KBM-7 (cell line): ENCODE measurements around the gene MRM2.
A peak's percentile ranks its signal among the peaks of the same experiment; 100 is the strongest.

Experiments used
- DNase-seq: peaks from one replicate; pipeline ENCODE4 v3.0.0-alpha.2; 2015
- in situ Hi-C: fragments of 300-500 bp; cut with MboI; formaldehyde crosslinking; loops from 2 replicates; pipeline ENCODE4 v1.14.3; 2020; ENCODE audit warnings: low sequenced_read_pairs, low pct_unique_long_range_greater_than_20kb, mixed read lengths

MRM2 gene

DNA sequence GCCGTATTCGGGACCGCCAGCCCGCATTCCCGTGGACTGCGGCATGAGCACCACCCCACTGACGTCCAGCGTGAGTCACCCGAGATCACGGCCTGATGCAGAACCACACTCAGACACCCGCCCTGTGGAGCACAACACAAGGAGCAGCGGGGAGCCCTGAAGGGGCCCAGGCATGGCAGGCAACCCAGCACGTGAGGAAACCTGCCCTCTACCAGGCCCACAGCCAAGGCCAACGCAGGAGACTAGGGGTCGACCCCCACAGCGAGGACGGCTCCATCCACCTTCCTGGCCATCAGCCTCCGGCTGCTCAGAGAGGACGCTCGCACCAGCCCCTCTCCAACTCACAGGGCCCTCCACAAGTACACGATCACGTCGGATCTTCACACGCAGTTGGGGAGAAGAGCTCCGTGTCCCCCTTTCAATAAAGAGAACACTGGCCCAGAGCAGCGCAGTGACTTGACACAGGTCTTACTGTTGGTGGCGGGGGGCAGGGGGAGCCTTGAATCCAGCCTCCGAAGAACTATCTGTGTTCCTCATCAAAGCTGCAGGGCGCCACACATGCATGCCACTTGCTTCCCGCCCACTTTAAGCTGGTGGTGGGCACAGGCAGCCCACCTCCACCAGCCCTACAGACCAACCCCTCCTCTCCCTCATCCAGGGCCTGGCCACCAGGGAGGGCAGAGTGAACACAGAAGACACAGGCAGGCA, 31.3 kb downstream of the MRM2 start:
- in situ Hi-C loops: no loop called here
- no peak for DNase-seq

DNA sequence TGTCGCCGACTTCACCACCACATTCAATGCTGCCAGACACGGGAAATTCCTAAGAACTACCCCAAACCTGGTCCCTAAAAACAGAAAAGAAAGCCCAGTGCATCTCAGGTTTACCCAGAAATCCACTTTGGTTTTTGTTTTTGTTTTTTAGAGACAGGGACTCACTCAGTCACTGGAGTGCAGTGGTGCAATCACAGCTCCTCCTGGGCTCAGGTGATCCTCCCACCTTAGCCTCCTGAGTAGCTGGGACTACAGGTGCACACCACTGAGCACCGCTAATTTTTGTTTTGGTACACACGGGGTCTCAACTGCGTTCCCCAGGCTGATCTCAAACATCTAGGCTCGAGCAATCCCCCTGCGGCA, 32.1 kb downstream of the MRM2 start:
- in situ Hi-C loops: no loop called here
- no peak for DNase-seq

- DNase-seq: peak; percentile 65
- in situ Hi-C loops: no loop called here
These were observed 32.7 kb downstream of the MRM2 start for GRCh38 chr7:2209146-2209960.

DNA sequence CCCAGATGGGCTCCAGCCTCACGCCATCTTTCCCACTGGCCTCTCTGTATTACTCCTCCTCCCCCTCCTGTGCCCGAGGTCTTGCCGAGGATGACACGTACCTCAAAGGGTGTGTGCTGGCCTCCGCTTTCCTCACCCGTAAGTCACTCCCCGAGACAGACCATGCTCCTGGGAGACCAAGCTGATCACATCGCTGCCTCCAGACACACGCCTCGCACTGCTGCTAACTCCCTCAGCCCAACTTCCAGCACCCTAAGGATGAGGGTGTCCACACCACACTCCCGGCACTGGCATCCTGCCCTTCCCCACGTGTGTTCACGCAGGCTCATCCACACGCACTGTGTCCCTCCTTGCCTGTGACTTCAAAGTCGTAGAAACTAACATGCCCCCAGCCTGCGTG, 33.3 kb downstream of the MRM2 start:
- DNase-seq: no peak

DNA sequence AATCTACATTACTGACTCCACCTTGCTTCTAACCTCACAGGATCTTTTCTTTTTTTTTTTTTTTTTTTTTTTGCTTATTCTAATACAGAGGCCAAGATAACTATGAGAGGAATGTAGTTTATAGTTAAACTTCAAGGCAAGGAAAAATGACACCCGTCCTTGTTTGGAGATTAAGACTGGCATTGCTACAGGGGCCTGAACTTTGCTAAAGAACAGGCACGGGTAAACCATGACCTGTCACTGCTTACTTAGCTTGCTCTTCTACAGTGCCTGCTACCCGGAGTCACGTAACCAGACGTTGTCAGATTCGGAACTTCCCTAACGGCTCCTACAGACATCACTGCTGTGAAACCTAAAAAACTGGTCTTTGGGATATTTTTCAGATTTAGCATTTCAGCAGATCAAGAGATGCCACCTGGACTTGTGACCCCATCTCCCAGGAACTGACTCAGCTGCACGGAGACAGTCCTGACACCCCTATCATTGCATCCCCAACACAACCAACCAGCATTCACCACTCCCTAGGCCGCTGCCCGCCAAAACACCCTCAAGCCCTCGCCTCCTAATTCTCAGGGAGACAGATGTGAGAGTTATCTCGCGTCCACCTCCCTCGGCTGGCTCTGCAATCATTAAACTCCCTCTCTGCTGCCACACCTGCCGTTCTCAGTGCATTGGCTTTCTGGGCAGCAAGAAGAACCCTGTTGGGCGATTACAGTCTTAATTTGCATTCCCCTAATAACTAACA, 36.8 kb downstream of the MRM2 start:
- in situ Hi-C loops: no loop called here
- no peak for DNase-seq

More for the DNA sequence above, 33.3 kb downstream of the MRM2 start:
- in situ Hi-C loops: no loop called here

- DNase-seq: no peak
- in situ Hi-C loops: no loop called here
These were observed 37.6 kb downstream of the MRM2 start for GRCh38 chr7:2204446-2204845.

DNA sequence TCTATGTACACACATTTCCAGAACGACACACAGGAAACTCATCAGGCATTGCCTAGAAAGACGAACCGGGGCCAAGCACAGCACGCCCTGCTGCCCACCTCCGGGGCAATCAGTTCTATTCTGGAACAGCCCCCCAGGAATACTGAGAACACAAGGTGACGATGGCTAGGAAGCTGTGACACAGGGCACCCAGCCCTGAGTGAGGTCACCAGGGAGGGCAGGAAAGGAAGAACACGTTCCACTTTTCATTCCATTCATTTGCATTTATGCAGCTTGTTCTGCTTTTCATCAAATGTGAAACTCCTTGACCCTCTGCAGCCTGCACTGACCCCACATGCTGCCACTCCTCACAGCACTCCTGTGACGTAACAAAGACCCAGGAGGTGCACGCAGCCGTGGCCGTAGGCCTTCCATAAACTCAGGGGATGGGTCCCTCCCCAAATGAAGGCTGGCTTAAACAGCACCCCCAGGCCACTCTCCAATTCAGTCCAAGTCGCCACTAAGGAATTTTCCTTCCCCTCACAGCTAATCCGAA, 38.2 kb downstream of the MRM2 start:
- DNase-seq: no peak
- in situ Hi-C loops: no loop called here

GRCh38 chr7:2202901-2203765, 38.9 kb downstream of the MRM2 start:
- DNase-seq: no peak
- in situ Hi-C loops: no loop called here

- in situ Hi-C loops: no loop called here
- DNase-seq: no peak
These were observed 39.6 kb downstream of the MRM2 start for GRCh38 chr7:2202361-2202761.

- in situ Hi-C loops: no loop called here
- no peak for DNase-seq
These were observed 40.2 kb downstream of the MRM2 start for GRCh38 chr7:2201686-2202360.

DNA sequence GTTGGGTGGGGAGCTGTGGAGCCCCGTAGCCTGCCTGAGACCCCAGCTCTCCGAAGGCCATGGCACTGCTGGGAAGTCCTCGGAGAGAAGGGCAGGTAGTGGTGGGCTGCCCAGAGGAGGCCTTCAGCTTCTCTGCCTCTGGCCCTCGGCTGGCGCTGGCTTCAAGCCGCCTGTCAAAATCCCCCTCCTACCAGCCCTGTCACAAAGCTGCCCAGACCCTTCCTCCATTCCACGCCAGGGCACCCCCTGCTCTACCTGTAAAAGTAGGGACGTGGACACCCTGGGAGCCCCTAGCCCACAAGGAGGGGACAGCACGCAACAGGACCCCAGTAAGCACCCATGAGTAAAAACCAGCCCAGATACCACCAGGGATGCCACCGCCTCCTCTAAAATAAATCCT, 40.9 kb downstream of the MRM2 start:
- in situ Hi-C loops: no loop called here

DNA sequence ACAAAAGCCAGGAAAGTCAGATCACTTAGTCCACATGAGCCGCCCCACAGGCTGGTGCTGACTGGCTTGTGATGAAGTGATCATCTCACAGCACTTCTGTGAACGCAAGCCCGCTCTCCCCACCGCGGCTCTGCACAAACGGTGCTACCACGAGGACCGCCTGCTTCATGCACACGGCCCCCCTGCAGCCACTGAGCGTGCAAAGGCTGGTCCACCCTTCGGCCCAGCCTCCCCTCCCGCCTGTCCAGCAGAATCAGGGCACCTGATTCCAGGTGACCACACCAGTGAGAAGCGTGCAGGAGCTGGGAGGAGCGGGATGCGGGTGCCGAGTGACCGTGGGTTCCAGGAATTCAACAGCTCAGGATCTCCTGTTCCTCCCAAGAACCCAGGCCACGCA, 41.4 kb downstream of the MRM2 start:
- in situ Hi-C loops: no loop called here
- DNase-seq: no peak

More for the DNA sequence above, 40.9 kb downstream of the MRM2 start:
- no peak for DNase-seq

DNA sequence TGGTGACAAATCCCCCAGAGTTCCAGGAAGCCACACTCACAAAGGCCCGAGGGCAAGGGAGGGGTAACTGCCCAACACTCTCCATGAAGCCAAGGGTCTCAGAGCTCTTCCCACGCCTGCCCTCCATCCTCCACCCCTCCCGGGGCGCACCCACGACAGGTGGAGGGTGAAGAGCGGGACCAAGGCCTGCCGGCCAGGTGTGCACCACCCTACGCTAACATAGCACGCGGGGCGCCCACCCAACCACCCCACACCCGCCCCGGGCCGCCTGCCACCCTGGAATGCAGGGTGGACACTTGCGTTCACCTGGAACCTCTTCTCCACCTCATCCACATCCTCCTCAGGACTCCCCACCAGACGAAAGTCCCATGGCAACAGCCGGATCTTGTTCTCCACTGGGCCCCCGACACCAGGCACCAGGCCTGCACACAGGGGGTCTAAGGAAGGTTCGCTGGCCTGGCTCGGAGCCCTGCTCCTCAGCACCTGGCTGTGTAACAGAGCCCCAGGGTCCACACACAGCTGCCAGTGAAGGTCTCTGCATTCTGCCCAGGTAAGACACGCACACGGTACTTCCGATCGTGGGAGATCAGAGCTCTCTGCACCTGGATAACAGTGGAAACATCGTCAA, 41.9 kb downstream of the MRM2 start:
- no peak for DNase-seq
- in situ Hi-C loops: no loop called here

GRCh38 chr7:2199528-2199927, 42.5 kb downstream of the MRM2 start:
- no peak for DNase-seq

DNA sequence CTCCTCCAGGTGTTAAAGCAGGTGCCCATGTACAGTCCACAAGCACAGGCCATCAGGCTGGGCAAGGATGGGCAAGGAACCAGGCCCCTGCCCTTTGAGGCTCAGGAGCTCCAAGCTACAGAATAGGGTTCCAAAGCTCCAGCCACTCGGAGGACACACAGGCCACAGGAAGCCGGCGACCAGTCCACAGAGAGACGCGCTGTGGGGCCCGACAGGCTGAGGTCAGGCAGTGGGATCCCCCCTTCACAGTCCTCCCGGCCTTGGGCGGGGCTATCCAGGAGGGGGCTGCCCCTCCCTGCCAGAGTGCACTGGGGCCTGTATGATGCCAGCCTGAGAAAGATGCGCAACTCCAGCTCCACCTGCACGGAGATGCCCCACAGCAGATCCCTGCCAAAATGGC, 43.2 kb downstream of the MRM2 start:
- in situ Hi-C loops: no loop called here
- DNase-seq: no peak

More at GRCh38 chr7:2199528-2199927, 42.5 kb downstream of the MRM2 start:
- in situ Hi-C loops: no loop called here

DNA sequence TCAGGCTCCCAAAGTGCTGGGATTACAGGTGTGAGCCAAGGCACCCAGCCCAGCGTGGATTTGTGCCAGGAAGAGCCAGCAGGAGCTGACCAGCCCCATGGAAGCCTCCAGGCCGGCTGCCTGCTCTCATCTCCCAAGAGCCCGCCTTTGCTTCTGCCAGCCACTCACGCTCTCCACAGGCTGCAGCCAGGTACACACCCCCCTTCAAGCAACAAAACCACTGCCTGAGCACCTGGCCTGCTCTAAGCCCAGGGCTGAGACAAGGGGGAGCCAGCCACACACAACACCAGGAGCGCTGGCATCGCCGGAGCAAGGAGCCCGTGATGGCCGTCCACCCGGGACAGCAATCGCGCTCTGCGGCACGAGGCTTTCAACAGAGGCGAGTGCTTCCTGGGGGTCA, 43.8 kb downstream of the MRM2 start:
- in situ Hi-C loops: no loop called here
- no peak for DNase-seq

DNA sequence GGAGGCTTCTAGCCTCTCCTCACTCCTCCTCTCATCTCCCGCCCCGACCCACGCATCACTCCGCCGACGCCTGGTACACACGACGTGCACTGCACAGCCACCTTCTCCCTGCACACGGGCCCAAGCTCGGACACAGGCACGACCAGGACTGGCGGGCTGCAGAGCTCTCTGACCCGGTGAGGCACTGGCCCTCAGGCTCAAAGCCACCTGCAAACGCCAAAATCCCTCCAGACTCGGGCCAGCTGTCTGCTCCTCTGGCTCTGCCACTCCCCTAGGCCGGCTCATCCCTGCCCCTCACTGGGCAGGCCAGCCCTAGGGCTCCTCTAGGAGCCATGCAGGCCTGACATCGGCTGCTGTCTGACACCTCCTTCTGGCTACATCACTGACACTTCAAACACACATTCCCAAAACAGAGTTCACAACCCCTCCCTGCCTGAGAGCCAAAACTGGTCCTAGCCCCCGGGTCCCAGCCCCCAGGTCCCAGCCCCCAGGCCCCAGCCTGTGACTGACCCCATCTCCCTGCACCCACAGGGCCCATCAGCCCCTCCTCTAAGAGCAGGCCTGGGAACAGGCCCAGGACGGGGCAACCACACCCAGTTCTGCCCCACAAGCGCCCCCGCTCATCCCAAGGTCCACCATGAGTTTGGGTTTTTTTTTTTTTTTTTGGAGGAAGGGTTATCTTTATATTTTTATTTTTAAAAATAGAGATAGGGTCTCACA, 44.4 kb downstream of the MRM2 start:
- in situ Hi-C loops: no loop called here
- DNase-seq: no peak
